Type B pancreatic cell (in vitro differentiated cells): ENCODE measurements around the gene TAS1R2. TPM values are rescaled to one million over a fixed set of nuclear protein-coding genes. Genes with fewer than 3 reads are reported as not detected.
A peak's percentile ranks its signal among the peaks of the same experiment; 100 is the strongest.

Experiments used
- DNase-seq: peaks from one replicate; pipeline ENCODE4 v3.0.0; 2021; ENCODE audit warnings: mixed read lengths; ENCODE audit not compliant: unreplicated experiment; ENCODE audit errors: extremely low spot score
- H3K27ac Mint-ChIP-seq: 2 replicates; pipeline ENCODE4 v1.8.0; 2021; ENCODE audit warnings: mild to moderate bottlenecking, mixed read lengths
- H3K27me3 Mint-ChIP-seq: 2 replicates; pipeline ENCODE4 v1.8.0; 2021; ENCODE audit warnings: mixed read lengths
- H3K36me3 Mint-ChIP-seq: 2 replicates; pipeline ENCODE4 v1.8.0; 2021; ENCODE audit warnings: mixed read lengths
- H3K4me1 Mint-ChIP-seq: one replicate; pipeline ENCODE4 v1.8.0; 2021; ENCODE audit warnings: mixed read lengths; ENCODE audit not compliant: unreplicated experiment
- H3K4me3 Mint-ChIP-seq: 2 replicates; pipeline ENCODE4 v1.8.0; 2021; ENCODE audit warnings: mild to moderate bottlenecking, mixed read lengths
- H3K9me3 Mint-ChIP-seq: 2 replicates; pipeline ENCODE4 v1.8.0; 2021; ENCODE audit warnings: mixed read lengths
- CTCF ChIP-seq: fragments of 200-600 bp; sonication (generic); conservative IDR thresholded peaks from 2 replicates; pipeline ENCODE4 v1.5.0; 2021; ENCODE audit warnings: antibody characterized with exemption, mild to moderate bottlenecking
- microRNA-seq: library from miRNA; unstranded; fragments of <30 nt; microRNA quantifications from one replicate; pipeline ENCODE4, GENCODE V29; 2020
- total RNA-seq: library from RNA; stranded (reverse); gene quantifications from 2 replicates; pipeline ENCODE4 v1.2.1, GENCODE V29; 2021; ENCODE audit warnings: low replicate concordance

The TAS1R2 gene
- total RNA-seq, 1 donor from 2014 or later, result not detected

- peaks cover 8% of the 10 kb centered on the region for H3K4me1 Mint-ChIP-seq
- peaks cover 50% of the 10 kb centered on the region for H3K27me3 Mint-ChIP-seq
- TF ChIP-seq CTCF, result no peak
- no peak overlapping the region for H3K4me3 Mint-ChIP-seq
- H3K36me3 Mint-ChIP-seq, result no peaks in the 10 kb centered on the region
- no peak for DNase-seq
- H3K9me3 Mint-ChIP-seq, result no peaks in the 10 kb centered on the region
- H3K27ac Mint-ChIP-seq, result no peak overlapping the region
These were observed 64.3 kb downstream of the TAS1R2 start for GRCh38 chr1:18795002-18795689.

- Mint-ChIP-seq H3K27me3 (peaks cover 56% of the 10 kb centered on the region), H3K27ac (no peak overlapping the region), H3K4me3 (no peak overlapping the region), H3K4me1 (peaks cover 8% of the 10 kb centered on the region), H3K9me3 (no peaks in the 10 kb centered on the region), H3K36me3 (no peaks in the 10 kb centered on the region)
- no peak for DNase-seq
- peak; percentile 25 for TF ChIP-seq CTCF
These were observed 64.9 kb downstream of the TAS1R2 start for GRCh38 chr1:18794561-18794960.

GRCh38 chr1:18794051-18794450 is 65.4 kb downstream of the TAS1R2 start:
- Mint-ChIP-seq H3K4me3 (no peak overlapping the region), H3K9me3 (no peaks in the 10 kb centered on the region), H3K27ac (no peak overlapping the region), H3K36me3 (no peaks in the 10 kb centered on the region), H3K27me3 (peaks cover 61% of the 10 kb centered on the region), H3K4me1 (peaks cover 8% of the 10 kb centered on the region)
- no peak for DNase-seq
- TF ChIP-seq CTCF, result no peak

- Mint-ChIP-seq H3K4me3 (no peak overlapping the region), H3K27ac (no peak overlapping the region), H3K36me3 (no peaks in the 10 kb centered on the region), H3K27me3 (peaks cover 66% of the 10 kb centered on the region), H3K9me3 (no peaks in the 10 kb centered on the region), H3K4me1 (peaks cover 8% of the 10 kb centered on the region)
- DNase-seq, result no peak
- TF ChIP-seq CTCF, result no peak
These were observed 66.3 kb downstream of the TAS1R2 start for GRCh38 chr1:18793164-18793563.

GRCh38 chr1:18792747-18793146 is 66.7 kb downstream of the TAS1R2 start:
- peaks cover 8% of the 10 kb centered on the region for H3K4me1 Mint-ChIP-seq
- H3K27ac Mint-ChIP-seq, result no peak overlapping the region
- TF ChIP-seq CTCF, result no peak
- H3K36me3 Mint-ChIP-seq, result no peaks in the 10 kb centered on the region
- H3K27me3 Mint-ChIP-seq, result peaks cover 67% of the 10 kb centered on the region
- H3K4me3 Mint-ChIP-seq, result no peak overlapping the region
- no peaks in the 10 kb centered on the region for H3K9me3 Mint-ChIP-seq
- DNase-seq, result no peak

Small RNA genes lying within 50 kb of the gene (microRNA-seq; reads per million reads assigned to microRNA genes)
- gene MIR1290, result not detected
- gene MIR4695, result not detected

Other genes starting within 250 kb of the TAS1R2 start
- 0.12 and 2.9 TPM in 2 replicates for gene PAX7, start 228.8 kb downstream of the TAS1R2 start, total RNA-seq
- gene ALDH4A1, start 42.9 kb upstream of the TAS1R2 start, total RNA-seq, result 25.6 and 26.7 TPM in 2 replicates
- gene IFFO2, start 97.0 kb upstream of the TAS1R2 start, total RNA-seq, result 11.3 and 14.7 TPM in 2 replicates